ENCODE data around the gene FAM180B.
"Not testable (repeated sequence)": the region's sequence is repeated elsewhere in the genome, so short reads cannot be mapped to it uniquely, and the experiment has no call there.

The FAM180B gene

GRCh38 chr11:47593934-47594855, 7.7 kb downstream of the FAM180B start, which contains the start of gene C1QTNF4:
Gene C1QTNF4 (minus strand): TSS chr11:47594411. CDS start chr11:47590810, 3,601 bp downstream.
- no peak for DNase-seq (ENCODE audit: low read depth, low spot score)

- no peak for DNase-seq (ENCODE audit: low read depth, low spot score)
Measured at GRCh38 chr11:47595029-47595428, 8.6 kb downstream of the FAM180B start.

GRCh38 chr11:47595967-47596366, 9.5 kb downstream of the FAM180B start:
- no peak for DNase-seq (ENCODE audit: low read depth, low spot score)

- no peak for DNase-seq (ENCODE audit: low read depth, low spot score)
Measured at GRCh38 chr11:47599902-47600301, 13.4 kb downstream of the FAM180B start.

GRCh38 chr11:47603295-47603694, 16.8 kb downstream of the FAM180B start:
- no peak for DNase-seq (ENCODE audit: low read depth, low spot score)

- no peak for DNase-seq (ENCODE audit: low read depth, low spot score)
Measured at GRCh38 chr11:47605921-47606320, 19.4 kb downstream of the FAM180B start.

GRCh38 chr11:47606731-47607130, 20.3 kb downstream of the FAM180B start:
- DNase-seq (ENCODE audit: low read depth, low spot score) = no peak

GRCh38 chr11:47607380-47607779, 20.9 kb downstream of the FAM180B start:
- DNase-seq (ENCODE audit: low read depth, low spot score) = peak; percentile 77

GRCh38 chr11:47609675-47610074, 23.2 kb downstream of the FAM180B start:
- no peak for DNase-seq (ENCODE audit: low read depth, low spot score)

- DNase-seq (ENCODE audit: low read depth, low spot score) = no peak
Measured at GRCh38 chr11:47611348-47611794, 24.9 kb downstream of the FAM180B start.

- no peak for DNase-seq (ENCODE audit: low read depth, low spot score)
Measured at GRCh38 chr11:47615249-47615648, 28.8 kb downstream of the FAM180B start.

- peak; percentile 41 for DNase-seq (ENCODE audit: low read depth, low spot score)
Measured at GRCh38 chr11:47616726-47617416, 30.4 kb downstream of the FAM180B start.

GRCh38 chr11:47617417-47617809, 30.9 kb downstream of the FAM180B start:
- DNase-seq (ENCODE audit: low read depth, low spot score) = peak; percentile 11

GRCh38 chr11:47620836-47621378, 34.4 kb downstream of the FAM180B start:
- no peak for DNase-seq (ENCODE audit: low read depth, low spot score)

- no peak for DNase-seq (ENCODE audit: low read depth, low spot score)
Measured at GRCh38 chr11:47626234-47626633, 39.8 kb downstream of the FAM180B start.

- no peak for DNase-seq (ENCODE audit: low read depth, low spot score)
Measured at GRCh38 chr11:47628026-47628425, 41.5 kb downstream of the FAM180B start.

- DNase-seq (ENCODE audit: low read depth, low spot score) = no peak
Measured at GRCh38 chr11:47631473-47631872, 45.0 kb downstream of the FAM180B start.

GRCh38 chr11:47636331-47636730, 49.9 kb downstream of the FAM180B start:
- not testable (repeated sequence) for DNase-seq (ENCODE audit: low read depth, low spot score)
